ENCODE results near the gene CASR.

GRCh38 chr3:122189357-122189756 lies 5.9 kb downstream of the CASR start:
- no peak for TF ChIP-seq CTCF (IDR thresholded peaks at IDR 0.05)
- TF ChIP-seq POLR2A (IDR thresholded peaks at IDR 0.05) = no peak

All from tibial nerve (tissue), 3 donors.